ENCODE measurements around the gene HOTAIR. TPM values are rescaled to one million over a fixed set of nuclear protein-coding genes. Genes with fewer than 3 reads are reported as not detected.
A peak's percentile ranks its signal among the peaks of the same experiment; 100 is the strongest.

The HOTAIR gene
- total RNA-seq, 4 donors from 2014 or later = 4.9 to 14.9 (median 9.7) TPM

- DNase-seq (ENCODE audit: low spot score in 2 of 2) = peak in 1 of 2 donors; percentile 82
- no peak for TF ChIP-seq CTCF (IDR thresholded peaks at IDR 0.05)
- TF ChIP-seq POLR2A (IDR thresholded peaks at IDR 0.05) = no peak
- intact Hi-C loops (cut with DNase I; ENCODE audit: low total_unique reads) = no loop called here
- H3K4me3 ChIP-seq (ENCODE audit: low read depth, poor library complexity, severe bottlenecking) = no peak overlapping the region
- WGBS, 2 donors = 53 to 57% methylated on average over 49 to 51 of the region's 51 CpGs
These were observed 29.6 kb downstream of the HOTAIR start for GRCh38 chr12:53944907-53945847.

GRCh38 chr12:53944209-53944608 is 30.5 kb downstream of the HOTAIR start:
- WGBS, 2 donors = 48 to 61% methylated on average over 4 of the region's 4 CpGs
- peak in 1 of 2 donors; percentile 34 for DNase-seq (ENCODE audit: low spot score in 2 of 2)
- TF ChIP-seq CTCF (IDR thresholded peaks at IDR 0.05) (no peak), POLR2A (IDR thresholded peaks at IDR 0.05) (no peak)
- intact Hi-C loops (cut with DNase I; ENCODE audit: low total_unique reads) = no loop called here
- no peak overlapping the region for H3K4me3 ChIP-seq (ENCODE audit: low read depth, poor library complexity, severe bottlenecking)

DNA sequence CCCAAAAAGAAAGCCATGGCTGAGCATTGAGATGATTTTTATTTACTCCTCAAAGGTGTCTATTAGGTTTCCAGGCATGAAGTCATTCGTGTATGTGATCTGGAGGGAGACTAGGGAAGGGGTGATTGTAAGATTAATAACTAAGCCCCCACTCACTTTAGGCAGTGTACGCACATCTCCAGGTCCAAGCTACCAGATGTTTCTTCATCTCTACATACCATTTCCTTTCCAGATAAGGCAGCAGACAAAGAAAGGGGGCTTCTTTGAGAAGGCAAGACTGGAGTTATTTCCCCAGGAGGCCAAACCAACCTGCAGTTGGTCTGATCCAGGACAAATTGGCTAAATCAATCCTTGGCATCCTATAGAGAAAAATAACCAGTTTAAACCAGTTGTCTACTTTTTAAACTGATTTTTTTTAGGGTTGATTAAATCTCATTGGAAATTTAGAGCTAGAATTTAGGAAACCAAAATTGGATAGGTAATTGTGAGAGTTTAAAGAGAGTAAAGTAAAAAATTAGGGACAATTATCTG is 32.2 kb downstream of the HOTAIR start:
- no peak for TF ChIP-seq CTCF (IDR thresholded peaks at IDR 0.05)
- no peak for TF ChIP-seq POLR2A (IDR thresholded peaks at IDR 0.05)
- H3K4me3 ChIP-seq (ENCODE audit: low read depth, poor library complexity, severe bottlenecking) = no peak overlapping the region
- 44 to 45% methylated on average over 2 of the region's 2 CpGs for WGBS, 2 donors
- intact Hi-C loops (cut with DNase I; ENCODE audit: low total_unique reads) = no loop called here
- DNase-seq (ENCODE audit: low spot score in 2 of 2) = no peak

DNA sequence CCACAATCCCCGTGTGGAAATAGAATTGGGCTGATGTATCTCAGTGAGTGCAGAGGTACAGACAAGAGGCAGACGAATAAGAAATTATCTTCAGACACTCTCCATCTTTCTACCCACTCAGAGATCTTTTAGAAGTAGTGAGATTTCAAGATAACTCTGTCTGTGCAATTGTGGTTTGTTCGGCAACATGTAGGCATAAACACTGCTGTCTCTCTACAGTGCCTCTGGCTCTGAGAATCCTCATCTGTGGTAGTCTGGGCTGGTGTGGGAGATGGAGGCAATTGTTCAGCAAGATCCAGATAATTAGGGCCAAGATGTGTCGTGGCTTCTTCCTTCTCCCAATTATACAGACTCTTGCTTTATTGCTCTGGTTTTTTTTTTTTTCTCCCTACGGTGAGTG is 33.0 kb downstream of the HOTAIR start:
- no peak overlapping the region for H3K4me3 ChIP-seq (ENCODE audit: low read depth, poor library complexity, severe bottlenecking)
- no peak for DNase-seq (ENCODE audit: low spot score in 2 of 2)
- intact Hi-C loops (cut with DNase I; ENCODE audit: low total_unique reads) = no loop called here
- WGBS, 2 donors = 17 to 22% methylated on average over 5 of the region's 5 CpGs
- TF ChIP-seq CTCF (IDR thresholded peaks at IDR 0.05) = no peak
- no peak for TF ChIP-seq POLR2A (IDR thresholded peaks at IDR 0.05)

GRCh38 chr12:53941187-53941586 is 33.6 kb downstream of the HOTAIR start:
- intact Hi-C loops (cut with DNase I; ENCODE audit: low total_unique reads) = no loop called here
- no peak for DNase-seq (ENCODE audit: low spot score in 2 of 2)
- TF ChIP-seq POLR2A (IDR thresholded peaks at IDR 0.05) (no peak), CTCF (IDR thresholded peaks at IDR 0.05) (no peak)
- H3K4me3 ChIP-seq (ENCODE audit: low read depth, poor library complexity, severe bottlenecking) = no peak overlapping the region
